ENCODE measurements around the gene ROBO4.

- no peak for TF ChIP-seq PATZ1 (CRISPR knock-in tag; IDR thresholded peaks at IDR 0.05; ENCODE audit: borderline replicate concordance)
- TF ChIP-seq ISL1 (CRISPR knock-in tag; IDR thresholded peaks at IDR 0.05): no peak
- TF ChIP-seq ARNTL (CRISPR knock-in tag; IDR thresholded peaks at IDR 0.05; ENCODE audit: borderline replicate concordance, low read depth): no peak
- TF ChIP-seq, protein P1, sequence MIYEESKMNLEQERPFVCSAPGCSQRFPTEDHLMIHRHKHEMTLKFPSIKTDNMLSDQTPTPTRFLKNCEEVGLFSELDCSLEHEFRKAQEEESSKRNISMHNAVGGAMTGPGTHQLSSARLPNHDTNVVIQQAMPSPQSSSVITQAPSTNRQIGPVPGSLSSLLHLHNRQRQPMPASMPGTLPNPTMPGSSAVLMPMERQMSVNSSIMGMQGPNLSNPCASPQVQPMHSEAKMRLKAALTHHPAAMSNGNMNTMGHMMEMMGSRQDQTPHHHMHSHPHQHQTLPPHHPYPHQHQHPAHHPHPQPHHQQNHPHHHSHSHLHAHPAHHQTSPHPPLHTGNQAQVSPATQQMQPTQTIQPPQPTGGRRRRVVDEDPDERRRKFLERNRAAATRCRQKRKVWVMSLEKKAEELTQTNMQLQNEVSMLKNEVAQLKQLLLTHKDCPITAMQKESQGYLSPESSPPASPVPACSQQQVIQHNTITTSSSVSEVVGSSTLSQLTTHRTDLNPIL (CRISPR knock-in tag; IDR thresholded peaks at IDR 0.05; ENCODE audit: low read depth): no peak
- no peak for TF ChIP-seq ZFP3 (CRISPR knock-in tag; IDR thresholded peaks at IDR 0.05)
These were observed 46.1 kb upstream of the ROBO4 start for GRCh38 chr11:124943741-124944140.

All from SK-N-SH treated with all-trans-retinoic acid at 6 μM for 48 hours (cell line).